Right renal pelvis (tissue), 4 donors: ENCODE results near the gene TARP.
"Not testable (repeated sequence)": the region's sequence is repeated elsewhere in the genome, so short reads cannot be mapped to it uniquely, and the experiment has no call there.

ENCODE experiments used
- DNase-seq, 4 donors: peaks; one replicate each; pipeline ENCODE4 v3.0.0-alpha.2; 2013; ENCODE audit warnings: low read depth in 4 of 4, low spot score in 3 of 4, missing footprints in 1 of 4

The TARP gene

GRCh38 chr7:38299275-38299931 is 26.0 kb upstream of the TARP start:
- no peak for DNase-seq

GRCh38 chr7:38296059-38296857 is 22.8 kb upstream of the TARP start:
- DNase-seq, result no peak

GRCh38 chr7:38294926-38295325 is 21.5 kb upstream of the TARP start:
- no peak for DNase-seq

- DNase-seq, result no peak
Observed at GRCh38 chr7:38292442-38292841, 19.0 kb upstream of the TARP start.

- DNase-seq, result no peak
Observed at GRCh38 chr7:38291650-38292049, 18.2 kb upstream of the TARP start.

- no peak for DNase-seq
Observed at GRCh38 chr7:38291117-38291647, 17.7 kb upstream of the TARP start.

GRCh38 chr7:38284553-38284952 is 11.1 kb upstream of the TARP start:
- DNase-seq, result no peak

- DNase-seq, result no peak
Observed at GRCh38 chr7:38283809-38284208, 10.4 kb upstream of the TARP start.

- DNase-seq, result no peak
Observed at GRCh38 chr7:38283107-38283506, 9.7 kb upstream of the TARP start.

- DNase-seq, result no peak
Observed at GRCh38 chr7:38282081-38282480, 8.6 kb upstream of the TARP start.

- no peak for DNase-seq
Observed at GRCh38 chr7:38281266-38281665, 7.8 kb upstream of the TARP start.

GRCh38 chr7:38280707-38281106 is 7.3 kb upstream of the TARP start:
- DNase-seq, result no peak

- no peak for DNase-seq
Observed at GRCh38 chr7:38280000-38280399, 6.6 kb upstream of the TARP start.

- no peak for DNase-seq
Observed at GRCh38 chr7:38276096-38276877, 2.9 kb upstream of the TARP start.

- DNase-seq, result no peak
Observed at GRCh38 chr7:38274927-38275620, 1.6 kb upstream of the TARP start.

- DNase-seq, result no peak
Observed at GRCh38 chr7:38274486-38274885, 1.1 kb upstream of the TARP start.

GRCh38 chr7:38270405-38270804 is 3.0 kb downstream of the TARP start:
- not testable (repeated sequence) for DNase-seq

GRCh38 chr7:38269704-38270346 is 3.6 kb downstream of the TARP start:
- not testable (repeated sequence) for DNase-seq

- not testable (repeated sequence) for DNase-seq
Observed at GRCh38 chr7:38265958-38266357, 7.5 kb downstream of the TARP start.

GRCh38 chr7:38264602-38265001 is 8.8 kb downstream of the TARP start:
- DNase-seq, result not testable (repeated sequence)
